Muscle layer of colon (tissue), 2 donors: ENCODE data around the gene HSPBP1.

Source experiments
- H3K27ac ChIP-seq: one replicate; pipeline ENCODE4 v1.7.0; 2013; ENCODE audit warnings: low read depth, mild to moderate bottlenecking, low read length, moderate library complexity
- H3K27me3 ChIP-seq, 2 donors: one replicate each; pipeline ENCODE4 v1.7.0; 2013; ENCODE audit warnings: low read length in 2 of 2, mild to moderate bottlenecking in 2 of 2; ENCODE audit not compliant: insufficient read depth in 2 of 2, control insufficient read depth in 1 of 2
- H3K36me3 ChIP-seq: one replicate; pipeline ENCODE4 v1.7.0; 2013; ENCODE audit warnings: mild to moderate bottlenecking, low read length; ENCODE audit not compliant: insufficient read depth
- H3K4me1 ChIP-seq: one replicate; pipeline ENCODE4 v1.7.0; 2013; ENCODE audit warnings: mild to moderate bottlenecking, low read length; ENCODE audit not compliant: insufficient read depth
- H3K4me3 ChIP-seq, 2 donors: one replicate each; pipeline ENCODE4 v1.7.0; 2013; ENCODE audit warnings: low read length in 2 of 2, low read depth in 1 of 2, mild to moderate bottlenecking in 1 of 2, moderate library complexity in 1 of 2
- H3K9ac ChIP-seq: one replicate; pipeline ENCODE4 v1.7.0; 2013; ENCODE audit warnings: low read length
- H3K9me3 ChIP-seq: one replicate; pipeline ENCODE4 v1.7.0; 2013; ENCODE audit warnings: mild to moderate bottlenecking, low read length
- donor health status: abdominal sarcoma.
- donor health status: Adenocarcinoma of cecum.

The HSPBP1 gene

DNA sequence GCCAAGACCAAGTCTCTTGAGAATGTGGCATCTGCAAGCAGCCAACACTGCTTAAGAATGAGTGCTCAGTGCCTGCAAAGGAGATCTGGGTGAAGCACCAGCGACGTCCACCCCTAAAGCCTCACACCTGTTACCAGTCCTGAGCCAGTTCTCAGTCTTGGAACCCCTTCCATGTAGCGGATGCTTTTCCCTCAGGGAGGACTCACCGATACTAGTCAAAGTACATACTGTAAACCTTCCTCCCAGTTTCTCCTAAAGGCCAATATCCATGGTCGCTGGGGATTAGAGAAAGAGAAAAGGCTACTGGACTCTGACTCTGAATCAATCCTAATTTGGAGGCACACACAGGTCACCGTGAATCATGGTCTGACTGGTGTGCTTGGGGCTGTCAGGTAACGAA is 66.4 kb downstream of the HSPBP1 start:
- peaks cover 0 to 5% of the 10 kb centered on the region in 2 donors for H3K27me3 ChIP-seq

DNA sequence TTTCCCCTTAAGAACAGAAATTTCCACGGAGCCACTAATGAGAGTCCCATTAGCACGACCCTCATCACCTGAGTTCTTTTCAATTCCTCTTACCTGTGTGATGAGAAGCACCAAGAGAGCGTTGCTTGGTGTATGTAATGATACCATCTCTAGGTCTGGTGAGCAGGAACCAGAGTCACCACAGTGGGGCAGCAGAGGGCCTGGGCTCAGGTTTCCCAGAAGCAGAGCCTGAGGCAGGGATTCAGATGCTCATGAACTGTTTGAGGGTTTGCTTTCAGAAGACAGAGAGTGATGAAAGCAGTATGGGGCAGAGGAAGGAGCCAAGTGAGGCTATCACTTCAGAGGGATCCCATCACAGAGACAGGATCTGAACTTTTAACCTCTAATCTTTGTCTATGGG is 67.5 kb downstream of the HSPBP1 start:
- Histone ChIP-seq H3K9me3 (peaks cover 7% of the 10 kb centered on the region), H3K36me3 (no peaks in the 10 kb centered on the region), H3K27me3 (peaks cover 0 to 5% of the 10 kb centered on the region in 2 donors), H3K9ac (no peak overlapping the region), H3K4me1 (no peaks in the 10 kb centered on the region), H3K4me3 (no peak overlapping the region), H3K27ac (no peak overlapping the region)

More for the DNA sequence above, 66.4 kb downstream of the HSPBP1 start:
- Histone ChIP-seq H3K4me3 (no peak overlapping the region), H3K27ac (no peak overlapping the region), H3K36me3 (no peaks in the 10 kb centered on the region), H3K9me3 (peaks cover 7% of the 10 kb centered on the region), H3K4me1 (no peaks in the 10 kb centered on the region), H3K9ac (no peak overlapping the region)
